Midbrain (tissue), 1 donor: ENCODE measurements around the gene PUDP.
"Not testable (repeated sequence)": the region's sequence is repeated elsewhere in the genome, so short reads cannot be mapped to it uniquely, and the experiment has no call there.

Source experiments
- DNase-seq: peaks from one replicate; lab custom pipeline; 2025; lab: John Stamatoyannopoulos, UW

PUDP gene

DNA sequence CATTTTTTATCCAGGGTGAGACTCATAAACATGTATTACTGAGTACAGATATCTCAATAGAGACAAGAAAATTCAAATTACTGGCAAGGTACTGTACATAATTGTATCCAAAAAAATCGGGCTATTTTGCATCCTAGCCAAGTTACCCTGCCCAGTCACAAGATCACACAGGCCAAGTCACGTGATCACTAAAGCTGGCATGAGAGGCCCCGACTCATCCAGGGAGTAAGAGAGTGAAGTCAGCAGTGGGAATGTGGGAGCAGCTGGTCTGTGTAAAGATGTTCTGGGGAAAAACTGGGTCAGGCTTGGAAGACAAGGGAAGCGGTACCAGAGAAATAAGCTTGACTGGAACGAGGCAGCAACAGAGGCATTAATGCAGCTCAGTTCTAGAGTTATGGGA is 119.7 kb downstream of the PUDP start:
- DNase-seq: no peak

DNA sequence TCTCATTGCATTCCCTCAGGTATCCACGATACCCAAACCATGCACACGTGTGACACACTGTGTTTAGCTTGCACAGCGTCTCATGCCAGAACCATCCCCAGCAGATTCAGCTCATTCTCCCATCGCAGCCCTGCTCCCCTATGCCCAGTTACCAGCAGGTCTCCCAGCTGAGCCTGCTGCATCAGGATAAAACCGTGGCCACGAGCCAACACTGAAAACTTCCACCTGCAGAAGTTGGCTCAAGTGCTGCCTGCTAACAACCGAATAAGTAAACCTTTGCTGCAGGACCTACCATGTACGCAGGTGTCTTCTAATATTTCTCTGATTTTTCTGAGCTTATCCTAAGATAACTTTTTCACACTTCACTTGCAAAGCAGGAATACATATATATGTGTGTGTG is 120.9 kb downstream of the PUDP start:
- no peak for DNase-seq

- not testable (repeated sequence) for DNase-seq
Measured at GRCh38 chrX:7026365-7026764, 121.6 kb downstream of the PUDP start.

DNA sequence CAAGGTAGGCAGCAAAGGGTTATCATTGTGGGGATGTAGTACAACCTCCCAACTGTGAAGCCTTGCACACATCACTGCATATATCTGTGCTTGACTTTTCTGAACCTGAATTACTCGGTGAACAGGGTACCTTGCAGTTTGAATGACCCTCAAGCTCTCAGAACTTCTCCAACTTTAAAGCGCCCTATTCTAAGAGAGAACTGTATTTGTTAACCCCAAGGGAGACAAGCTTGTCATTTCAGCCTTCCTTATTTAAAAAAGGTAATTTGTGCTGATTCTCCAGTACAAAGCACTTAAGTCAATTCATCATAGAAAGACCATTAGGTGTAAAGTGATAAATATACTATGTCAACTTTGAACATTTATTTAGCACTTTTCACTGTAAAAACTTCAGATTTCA is 122.5 kb downstream of the PUDP start:
- DNase-seq: no peak

DNA sequence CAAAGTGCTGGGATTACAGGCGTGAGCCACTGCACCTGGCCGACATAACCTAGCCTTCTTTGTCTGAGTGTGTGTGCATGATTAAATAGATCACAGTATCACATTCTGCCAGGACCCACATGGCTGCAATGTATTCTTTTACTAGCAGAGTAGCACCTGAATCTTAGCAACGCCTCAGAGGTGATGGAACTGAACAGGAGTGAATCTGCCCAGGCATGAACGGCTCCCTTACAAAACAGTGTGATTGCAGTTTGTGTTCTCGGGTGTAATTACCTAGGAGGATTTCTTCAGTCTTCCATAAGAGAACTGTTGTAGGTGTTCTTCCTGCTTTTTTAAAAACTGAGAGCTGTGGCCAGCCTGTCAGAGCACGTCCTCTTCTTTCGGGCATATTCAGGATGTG is 123.1 kb downstream of the PUDP start:
- no peak for DNase-seq

GRCh38 chrX:7022996-7023395 is 125.0 kb downstream of the PUDP start:
- not testable (repeated sequence) for DNase-seq

GRCh38 chrX:7021991-7022390 is 126.0 kb downstream of the PUDP start:
- DNase-seq: no peak

DNA sequence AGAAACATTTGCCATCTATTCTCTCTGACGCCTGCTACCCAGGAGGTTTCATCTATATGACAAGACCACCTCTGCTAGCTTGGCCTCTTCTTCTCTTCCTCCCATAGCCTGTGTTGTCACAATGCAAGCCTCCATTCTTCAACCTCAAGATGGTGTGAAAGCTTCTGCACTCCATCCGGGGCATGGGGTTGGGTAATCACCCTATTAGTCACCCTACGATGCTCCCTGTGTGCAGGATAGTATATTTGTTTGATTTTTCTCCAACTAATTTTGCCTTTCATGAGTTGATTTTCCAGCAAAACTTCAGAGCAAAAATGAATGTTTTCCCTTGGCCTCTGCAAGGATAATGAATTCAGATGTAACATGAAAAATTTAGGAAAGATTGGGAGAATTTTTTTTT is 128.4 kb downstream of the PUDP start:
- DNase-seq: no peak

DNA sequence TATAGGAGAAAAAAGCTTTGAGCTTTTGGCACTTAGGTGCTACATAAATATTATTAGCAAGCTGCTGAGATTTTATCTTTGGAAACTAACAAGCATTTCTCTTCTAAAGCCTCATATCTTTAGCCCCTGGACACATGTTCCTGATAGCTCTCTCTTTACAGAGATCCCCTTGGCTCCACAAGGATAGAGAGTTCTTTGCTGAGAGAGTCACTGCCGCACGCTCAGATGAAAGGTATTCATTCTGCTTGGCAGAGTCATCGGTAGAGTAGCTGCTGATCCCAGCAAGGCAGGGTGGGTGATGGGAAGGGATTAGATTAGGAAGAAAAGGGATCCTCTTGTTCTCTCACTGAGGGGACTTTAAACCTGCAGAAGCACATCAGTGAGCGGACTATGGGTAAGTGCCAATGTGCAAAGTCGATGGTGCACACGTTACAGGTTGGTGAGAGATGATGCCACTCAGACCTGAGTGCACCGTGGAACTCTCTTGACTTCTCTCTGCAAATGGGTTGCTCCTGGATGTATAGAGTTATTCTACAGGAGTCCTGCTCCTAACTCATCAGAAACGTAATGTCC is 135.6 kb downstream of the PUDP start:
- DNase-seq: not testable (repeated sequence)

DNA sequence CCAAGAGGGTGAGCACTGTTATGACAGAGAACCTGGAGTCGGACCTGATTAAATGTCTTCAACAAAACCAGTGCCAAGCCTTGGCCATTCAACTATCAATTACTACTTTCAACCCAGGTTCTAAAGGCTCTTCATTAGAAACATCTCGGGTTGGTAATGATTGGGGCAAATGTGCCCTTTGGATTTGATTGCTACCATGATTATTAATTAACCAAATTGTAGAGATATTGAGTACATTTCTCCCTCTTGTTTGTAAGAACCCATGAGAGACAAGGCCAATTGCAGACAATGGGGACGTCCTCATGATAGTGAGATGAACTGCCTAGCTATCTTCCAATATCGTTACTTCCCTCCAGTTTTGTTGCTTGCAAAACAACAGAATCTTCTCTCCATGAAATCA is 137.1 kb downstream of the PUDP start:
- DNase-seq: not testable (repeated sequence)

GRCh38 chrX:7007328-7007727 is 140.6 kb downstream of the PUDP start:
- not testable (repeated sequence) for DNase-seq
